PC-9 (cell line): ENCODE data around the gene KRT78. TPM values are rescaled to one million over a fixed set of nuclear protein-coding genes. Genes with fewer than 3 reads are reported as not detected.

ENCODE experiments used
- BruUV-seq: library from RNA; stranded (reverse); fragments of 400-500 nt; replicated peaks from 2 replicates; lab custom pipeline; 2021; lab: Mats Ljungman, UMichigan
- CTCF ChIA-PET: fragments of 300-600 bp; sonication (Branson Sonifier 250); formaldehyde crosslinking; loops from one replicate; lab custom pipeline; 2022; ENCODE audit warnings: antibody characterized with exemption; lab: Charles Lee
- POLR2A ChIA-PET: fragments of 300-600 bp; sonication (Branson Sonifier 250); formaldehyde crosslinking; loops from one replicate; lab custom pipeline; 2022; ENCODE audit warnings: antibody characterized with exemption; ENCODE audit not compliant: unreplicated experiment; lab: Charles Lee
- DNase-seq, 2 experiments: peaks; one replicate each; pipeline versions ENCODE4 v3.0.0 to v3.0.0-alpha.2; 2015 to 2022; ENCODE audit warnings: mixed read lengths in 1 of 2
- H2AFZ ChIP-seq: fragments of 200-600 bp; sonication (generic); 2 replicates; pipeline ENCODE4 v1.8.1; 2017; ENCODE audit warnings: antibody characterized with exemption
- H3F3A ChIP-seq: fragments of 200-600 bp; sonication (generic); 2 replicates; pipeline ENCODE4 v1.8.1; 2017; ENCODE audit warnings: antibody characterized with exemption, mild to moderate bottlenecking, low read depth; ENCODE audit not compliant: insufficient read depth
- H3K27ac ChIP-seq: fragments of 200-600 bp; sonication (generic); 2 replicates; pipeline ENCODE4 v1.6.1; 2016; ENCODE audit warnings: mixed run types
- H3K27me3 ChIP-seq: fragments of 200-600 bp; sonication (generic); 2 replicates; pipeline ENCODE4 v1.6.1; 2016; ENCODE audit warnings: low read depth, mixed run types; ENCODE audit not compliant: insufficient read depth
- H3K36me3 ChIP-seq: fragments of 200-600 bp; sonication (generic); 2 replicates; pipeline ENCODE4 v1.6.1; 2016; ENCODE audit warnings: low read depth, mixed run types
- H3K4me1 ChIP-seq: fragments of 200-600 bp; sonication (generic); replicated peaks from 2 replicates; pipeline ENCODE4 v1.6.1; 2016; ENCODE audit warnings: mixed run types; ENCODE audit not compliant: insufficient read depth
- H3K4me2 ChIP-seq: fragments of 200-600 bp; sonication (generic); 2 replicates; pipeline ENCODE4 v1.6.1; 2017; ENCODE audit warnings: mixed run types
- H3K4me3 ChIP-seq: fragments of 200-600 bp; sonication (generic); 2 replicates; pipeline ENCODE4 v1.6.1; 2016; ENCODE audit warnings: mixed run types
- H3K79me2 ChIP-seq: fragments of 200-600 bp; sonication (generic); 2 replicates; pipeline ENCODE4 v1.6.1; 2017; ENCODE audit warnings: low read depth, mixed run types
- H3K9me2 ChIP-seq: fragments of 200-600 bp; sonication (generic); 2 replicates; pipeline ENCODE4 v1.8.1; 2017; ENCODE audit warnings: mild to moderate bottlenecking; ENCODE audit not compliant: insufficient read depth
- H3K9me3 ChIP-seq: fragments of 200-600 bp; sonication (generic); 2 replicates; pipeline ENCODE4 v1.8.1; 2016; ENCODE audit warnings: low read depth; ENCODE audit not compliant: insufficient read depth
- H4K20me1 ChIP-seq: fragments of 200-600 bp; sonication (generic); 2 replicates; pipeline ENCODE4 v1.8.1; 2017; ENCODE audit not compliant: insufficient read depth
- EZH2 ChIP-seq: fragments of 200-600 bp; sonication (generic); IDR thresholded peaks from 2 replicates; pipeline ENCODE4 v1.8.0; 2017; ENCODE audit warnings: antibody characterized with exemption, low read depth
- intact Hi-C: fragments of 100-400 bp; cut with micrococcal nuclease; formaldehyde crosslinking; loops from one replicate; pipeline ENCODE4 v1.10.0; 2022; ENCODE audit not compliant: unreplicated experiment
- total RNA-seq: library from RNA; stranded (reverse); gene quantifications from 2 replicates; pipeline ENCODE4 v1.2.3, GENCODE V29; 2021
- TF ChIP-seq, protein P1 (sequence below): fragments of 200-600 bp; sonication (generic); conservative IDR thresholded peaks from 2 replicates; pipeline ENCODE4 v1.6.1; 2017; ENCODE audit warnings: mixed run types, antibody characterized with exemption, mild to moderate bottlenecking, moderate library complexity

Gene KRT78
- total RNA-seq, 1 experiment from 2014 or later, result 1.5 TPM

GRCh38 chr12:52806821-52807543 lies 41.8 kb downstream of the KRT78 start:
- Histone ChIP-seq H2AFZ (no peak overlapping the region), H3K4me3 (no peak overlapping the region), H3K36me3 (no peaks in the 10 kb centered on the region), H3K9me2 (no peaks in the 10 kb centered on the region), H3K4me2 (no peak overlapping the region), H3F3A (no peaks in the 10 kb centered on the region), H3K79me2 (no peaks in the 10 kb centered on the region), H3K27ac (no peak overlapping the region), H3K4me1 (0 out of 2 replicates have a peak, but pooled peaks cover 2% of the 10 kb centered on the region), H3K27me3 (no peaks in the 10 kb centered on the region), H4K20me1 (no peaks in the 10 kb centered on the region), H3K9me3 (no peaks in the 10 kb centered on the region)
- ChIA-PET POLR2A (interaction anchor here (0.6 kb wide), 1 partner anchor 98 kb away, joined by 5 read pairs; the partner anchor contains the start of gene KRT8), CTCF (no interaction called here)
- no peak for DNase-seq
- BruUV-seq, result no TSS peak
- TF ChIP-seq, protein P1, sequence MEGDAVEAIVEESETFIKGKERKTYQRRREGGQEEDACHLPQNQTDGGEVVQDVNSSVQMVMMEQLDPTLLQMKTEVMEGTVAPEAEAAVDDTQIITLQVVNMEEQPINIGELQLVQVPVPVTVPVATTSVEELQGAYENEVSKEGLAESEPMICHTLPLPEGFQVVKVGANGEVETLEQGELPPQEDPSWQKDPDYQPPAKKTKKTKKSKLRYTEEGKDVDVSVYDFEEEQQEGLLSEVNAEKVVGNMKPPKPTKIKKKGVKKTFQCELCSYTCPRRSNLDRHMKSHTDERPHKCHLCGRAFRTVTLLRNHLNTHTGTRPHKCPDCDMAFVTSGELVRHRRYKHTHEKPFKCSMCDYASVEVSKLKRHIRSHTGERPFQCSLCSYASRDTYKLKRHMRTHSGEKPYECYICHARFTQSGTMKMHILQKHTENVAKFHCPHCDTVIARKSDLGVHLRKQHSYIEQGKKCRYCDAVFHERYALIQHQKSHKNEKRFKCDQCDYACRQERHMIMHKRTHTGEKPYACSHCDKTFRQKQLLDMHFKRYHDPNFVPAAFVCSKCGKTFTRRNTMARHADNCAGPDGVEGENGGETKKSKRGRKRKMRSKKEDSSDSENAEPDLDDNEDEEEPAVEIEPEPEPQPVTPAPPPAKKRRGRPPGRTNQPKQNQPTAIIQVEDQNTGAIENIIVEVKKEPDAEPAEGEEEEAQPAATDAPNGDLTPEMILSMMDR, result no peak
- TF ChIP-seq EZH2, result no peak
- intact Hi-C loops, result no loop called here

DNA sequence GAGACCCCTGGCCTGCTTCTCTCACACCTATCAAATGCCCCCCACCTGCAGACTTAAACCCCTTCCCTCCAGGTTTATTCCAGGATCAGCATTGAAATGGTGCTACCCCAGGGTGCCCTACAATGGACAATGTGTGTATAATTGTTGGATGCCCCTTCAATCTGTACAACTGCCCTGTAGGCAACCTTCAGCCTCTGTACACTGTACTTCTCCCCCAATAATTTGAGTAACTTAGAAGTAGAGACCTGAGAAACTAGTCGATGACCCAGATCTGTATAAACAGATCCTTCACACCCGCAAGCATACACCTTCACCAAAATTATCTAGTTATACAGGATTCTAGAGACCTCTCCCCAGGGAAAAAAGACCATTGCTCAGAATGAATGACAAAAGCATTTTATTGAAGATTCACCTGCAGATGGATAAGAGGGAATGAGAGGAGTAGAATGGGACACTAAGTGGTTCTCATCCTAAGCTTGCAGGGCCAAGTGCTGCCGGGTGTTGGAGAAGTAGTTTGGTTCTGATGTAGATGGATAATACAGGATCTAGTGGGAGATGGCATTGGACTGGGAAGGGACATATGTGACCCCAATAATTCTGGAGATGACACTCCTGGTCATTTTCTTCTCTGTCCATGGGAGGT lies 42.5 kb downstream of the KRT78 start:
- H3K79me2 ChIP-seq, result no peaks in the 10 kb centered on the region
- H4K20me1 ChIP-seq, result no peaks in the 10 kb centered on the region
- H3K27me3 ChIP-seq, result no peaks in the 10 kb centered on the region
- no TSS peak for BruUV-seq
- no peak overlapping the region for H2AFZ ChIP-seq
- no peak for DNase-seq
- H3K9me2 ChIP-seq, result no peaks in the 10 kb centered on the region
- intact Hi-C loops, result no loop called here
- TF ChIP-seq, protein P1, result no peak
- TF ChIP-seq EZH2, result no peak
- H3K9me3 ChIP-seq, result no peaks in the 10 kb centered on the region
- peaks cover 5% of the 10 kb centered on the region; the same call in 1 of the 2 replicates for H3F3A ChIP-seq
- CTCF ChIA-PET, result no interaction called here
- H3K36me3 ChIP-seq, result no peaks in the 10 kb centered on the region
- no peak overlapping the region for H3K27ac ChIP-seq
- H3K4me1 ChIP-seq, result peaks cover 8% of the 10 kb centered on the region
- POLR2A ChIA-PET, result no interaction called here
- no peak overlapping the region for H3K4me2 ChIP-seq
- H3K4me3 ChIP-seq, result no peak overlapping the region

GRCh38 chr12:52805739-52806138 lies 43.1 kb downstream of the KRT78 start:
- ChIA-PET CTCF (interaction anchor here (0.6 kb wide), 1 partner anchor 37 kb away, joined by 6 read pairs; no protein-coding TSS in a partner anchor), POLR2A (interaction anchor here (0.6 kb wide), 2 partner anchors 455 to 662 kb away, joined by 3 to 8 read pairs; no protein-coding TSS in a partner anchor)

More at GRCh38 chr12:52805739-52806138, 43.1 kb downstream of the KRT78 start:
- Histone ChIP-seq H3K4me2 (no peak overlapping the region), H3K9me2 (no peaks in the 10 kb centered on the region), H4K20me1 (no peaks in the 10 kb centered on the region), H3K9me3 (no peaks in the 10 kb centered on the region), H3K79me2 (no peaks in the 10 kb centered on the region), H2AFZ (no peak overlapping the region), H3F3A (peaks cover 10% of the 10 kb centered on the region; the same call in 1 of the 2 replicates), H3K36me3 (no peaks in the 10 kb centered on the region), H3K27ac (no peak overlapping the region), H3K4me1 (peaks cover 14% of the 10 kb centered on the region), H3K4me3 (no peak overlapping the region), H3K27me3 (no peaks in the 10 kb centered on the region)
- intact Hi-C loops, result no loop called here
- peak in 1 of 2 experiments; percentile 47 for DNase-seq
- no TSS peak for BruUV-seq
- TF ChIP-seq EZH2, result no peak
- TF ChIP-seq, protein P1, result no peak
